Activated B cell treated with CpG ODN at 0.5 μM for 24 hours (primary cell): Measurements from ENCODE around the gene MYH9. TPM values are rescaled to one million over a fixed set of nuclear protein-coding genes. Genes with fewer than 3 reads are reported as not detected.

Source experiments
- ATAC-seq: fragments of 200-7000 bp; cut with Tn5 transposase; one replicate; pipeline ENCODE4 v1.10.0; 2021; ENCODE audit warnings: low read depth, mild to moderate bottlenecking, moderate library complexity
- CTCF ChIA-PET: fragments of 350-600 bp; sonication (Branson Sonifier 250); formaldehyde crosslinking; loops from one replicate; lab custom pipeline; 2021; ENCODE audit warnings: antibody characterized with exemption; lab: Charles Lee
- POLR2A ChIA-PET: fragments of 350-600 bp; sonication (Branson Sonifier 250); formaldehyde crosslinking; loops from one replicate; lab custom pipeline; 2021; ENCODE audit warnings: antibody characterized with exemption; lab: Charles Lee
- DNase-seq: peaks from one replicate; pipeline ENCODE4 v3.0.0; 2022
- H3K27ac Mint-ChIP-seq: one replicate; pipeline ENCODE4 v1.8.0; 2020; ENCODE audit warnings: mixed read lengths
- H3K27me3 Mint-ChIP-seq: one replicate; pipeline ENCODE4 v1.8.0; 2021; ENCODE audit warnings: mixed read lengths
- H3K36me3 Mint-ChIP-seq: one replicate; pipeline ENCODE4 v1.8.0; 2021; ENCODE audit warnings: low read depth, mixed read lengths
- H3K4me1 Mint-ChIP-seq: one replicate; pipeline ENCODE4 v1.8.0; 2021; ENCODE audit warnings: mixed read lengths
- H3K4me3 Mint-ChIP-seq: one replicate; pipeline ENCODE4 v1.8.0; 2020; ENCODE audit warnings: mild to moderate bottlenecking, mixed read lengths
- H3K9me3 Mint-ChIP-seq: one replicate; pipeline ENCODE4 v1.8.0; 2020; ENCODE audit warnings: mixed read lengths
- intact Hi-C: fragments of 100-400 bp; cut with micrococcal nuclease; formaldehyde crosslinking; loops from one replicate; pipeline ENCODE4 v1.15.1; 2024
- total RNA-seq: library from RNA; stranded (reverse); gene quantifications from 2 replicates; pipeline ENCODE4 v1.2.3, GENCODE V29; 2022
- TF ChIP-seq, protein P1 (sequence below): fragments of 200-600 bp; IDR thresholded peaks from one replicate; pipeline ENCODE4 v1.8.0; 2022; ENCODE audit warnings: antibody characterized with exemption, mild to moderate bottlenecking

Gene MYH9
- total RNA-seq, 1 donor from 2014 or later: 714 TPM

DNA sequence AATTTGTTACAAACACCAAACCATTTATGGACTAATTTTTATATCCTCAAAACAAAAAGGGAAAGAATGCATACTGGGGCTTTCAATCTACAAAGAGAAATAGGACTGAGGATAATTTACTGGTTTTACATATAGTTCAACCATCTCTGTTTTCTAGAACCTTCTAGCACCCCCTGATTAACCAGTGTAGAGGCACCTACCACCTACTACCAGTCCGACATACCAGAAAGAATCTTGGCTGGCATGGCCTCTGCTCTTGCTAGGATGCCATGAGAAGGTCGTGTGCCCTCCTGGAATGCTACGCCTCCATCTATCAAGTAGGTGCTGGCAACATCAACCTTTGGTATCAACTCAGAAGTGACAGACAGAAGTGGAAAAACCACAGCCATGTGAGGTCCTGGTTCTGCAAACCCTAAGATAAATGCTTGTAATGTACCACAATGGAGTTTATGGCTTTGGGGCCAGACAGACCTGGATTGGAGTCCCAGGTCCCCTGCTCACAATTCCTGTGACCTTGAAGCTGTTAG is 28.2 kb downstream of the MYH9 start:
- POLR2A ChIA-PET: interaction anchor here (0.7 to 4.3 kb wide), 11 partner anchors 11 to 122 kb away, joined by 3 to 31 read pairs (median 20); partner anchors contain the start of genes MYH9 and TXN2
- peak overlapping the region; percentile 72 for H3K4me3 Mint-ChIP-seq
- peak overlapping the region; percentile 95 for H3K27ac Mint-ChIP-seq
- no peaks in the 10 kb centered on the region for H3K27me3 Mint-ChIP-seq
- no peak for DNase-seq
- H3K4me1 Mint-ChIP-seq: peaks cover 99% of the 10 kb centered on the region
- ATAC-seq: peak; percentile 8
- TF ChIP-seq, protein P1, sequence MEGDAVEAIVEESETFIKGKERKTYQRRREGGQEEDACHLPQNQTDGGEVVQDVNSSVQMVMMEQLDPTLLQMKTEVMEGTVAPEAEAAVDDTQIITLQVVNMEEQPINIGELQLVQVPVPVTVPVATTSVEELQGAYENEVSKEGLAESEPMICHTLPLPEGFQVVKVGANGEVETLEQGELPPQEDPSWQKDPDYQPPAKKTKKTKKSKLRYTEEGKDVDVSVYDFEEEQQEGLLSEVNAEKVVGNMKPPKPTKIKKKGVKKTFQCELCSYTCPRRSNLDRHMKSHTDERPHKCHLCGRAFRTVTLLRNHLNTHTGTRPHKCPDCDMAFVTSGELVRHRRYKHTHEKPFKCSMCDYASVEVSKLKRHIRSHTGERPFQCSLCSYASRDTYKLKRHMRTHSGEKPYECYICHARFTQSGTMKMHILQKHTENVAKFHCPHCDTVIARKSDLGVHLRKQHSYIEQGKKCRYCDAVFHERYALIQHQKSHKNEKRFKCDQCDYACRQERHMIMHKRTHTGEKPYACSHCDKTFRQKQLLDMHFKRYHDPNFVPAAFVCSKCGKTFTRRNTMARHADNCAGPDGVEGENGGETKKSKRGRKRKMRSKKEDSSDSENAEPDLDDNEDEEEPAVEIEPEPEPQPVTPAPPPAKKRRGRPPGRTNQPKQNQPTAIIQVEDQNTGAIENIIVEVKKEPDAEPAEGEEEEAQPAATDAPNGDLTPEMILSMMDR: no peak
- H3K36me3 Mint-ChIP-seq: peaks cover 57% of the 10 kb centered on the region
- CTCF ChIA-PET: interaction anchor here (1.6 to 3.6 kb wide), 3 partner anchors 18 to 111 kb away, joined by 4 to 15 read pairs (median 4); no protein-coding TSS in a partner anchor
- intact Hi-C loops: loop anchor here (1.0 to 2.0 kb wide), 2 partner anchors 27 to 31 kb away; no protein-coding TSS in a partner anchor
- no peaks in the 10 kb centered on the region for H3K9me3 Mint-ChIP-seq

DNA sequence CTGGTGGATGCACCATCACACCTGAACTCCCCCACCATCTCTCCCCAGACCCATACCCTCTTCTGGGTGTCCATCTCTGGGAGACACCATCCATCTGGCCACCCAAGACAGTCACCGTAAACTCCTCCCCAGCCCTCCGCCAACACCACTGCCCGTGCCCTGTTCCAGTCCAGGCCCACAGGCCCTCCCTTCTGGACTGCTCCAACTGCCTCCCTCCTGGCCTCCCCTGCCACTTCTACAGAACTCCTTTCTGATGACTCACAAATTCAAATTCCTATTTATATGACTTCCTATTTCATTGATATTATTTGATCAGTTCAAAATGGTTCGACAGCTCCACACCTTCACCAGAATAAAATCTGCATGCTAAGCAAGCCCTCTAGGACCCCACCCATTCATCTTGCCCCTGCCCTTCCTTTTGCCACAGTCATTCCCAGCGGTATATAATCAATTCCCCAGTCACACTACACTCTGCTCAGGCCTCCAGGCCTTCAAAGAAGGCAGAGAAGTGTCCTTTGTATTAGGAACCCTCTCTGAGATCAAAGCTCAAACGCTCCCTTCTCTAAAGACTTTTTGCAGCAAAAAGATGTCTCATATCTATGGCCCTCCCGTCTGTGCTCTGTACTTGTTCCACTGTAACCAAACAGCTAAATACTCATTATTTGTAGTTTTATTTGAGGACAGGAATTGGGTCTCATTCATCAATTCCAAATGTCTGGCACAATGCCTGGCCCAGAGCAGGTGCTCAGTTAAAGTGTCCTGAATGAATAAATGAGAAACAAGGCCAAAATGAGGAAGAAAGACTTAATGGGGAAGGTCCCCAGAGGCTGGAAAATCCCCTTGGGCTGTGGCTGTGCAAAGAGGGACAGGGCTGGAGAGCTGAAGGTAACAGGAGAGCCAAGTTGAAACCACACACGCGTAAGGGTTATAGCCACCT is 29.0 kb downstream of the MYH9 start:
- Mint-ChIP-seq H3K27me3 (no peaks in the 10 kb centered on the region), H3K4me1 (peaks cover 99% of the 10 kb centered on the region), H3K4me3 (peak overlapping the region; percentile 72), H3K9me3 (no peaks in the 10 kb centered on the region), H3K36me3 (peaks cover 57% of the 10 kb centered on the region), H3K27ac (peak overlapping the region; percentile 95)
- DNase-seq (peak; percentile 59), ATAC-seq (peak; percentile 85)
- POLR2A ChIA-PET: interaction anchor here (0.7 to 4.3 kb wide), 12 partner anchors 12 to 123 kb away, joined by 3 to 31 read pairs (median 12); partner anchors contain the start of genes MYH9 and TXN2
- intact Hi-C loops: loop anchor here (1.0 to 2.0 kb wide), 2 partner anchors 28 to 30 kb away; no protein-coding TSS in a partner anchor
- TF ChIP-seq, protein P1: no peak
- CTCF ChIA-PET: interaction anchor here (0.6 to 3.6 kb wide), 6 partner anchors 18 to 111 kb away, joined by 3 to 15 read pairs (median 4); no protein-coding TSS in a partner anchor

DNA sequence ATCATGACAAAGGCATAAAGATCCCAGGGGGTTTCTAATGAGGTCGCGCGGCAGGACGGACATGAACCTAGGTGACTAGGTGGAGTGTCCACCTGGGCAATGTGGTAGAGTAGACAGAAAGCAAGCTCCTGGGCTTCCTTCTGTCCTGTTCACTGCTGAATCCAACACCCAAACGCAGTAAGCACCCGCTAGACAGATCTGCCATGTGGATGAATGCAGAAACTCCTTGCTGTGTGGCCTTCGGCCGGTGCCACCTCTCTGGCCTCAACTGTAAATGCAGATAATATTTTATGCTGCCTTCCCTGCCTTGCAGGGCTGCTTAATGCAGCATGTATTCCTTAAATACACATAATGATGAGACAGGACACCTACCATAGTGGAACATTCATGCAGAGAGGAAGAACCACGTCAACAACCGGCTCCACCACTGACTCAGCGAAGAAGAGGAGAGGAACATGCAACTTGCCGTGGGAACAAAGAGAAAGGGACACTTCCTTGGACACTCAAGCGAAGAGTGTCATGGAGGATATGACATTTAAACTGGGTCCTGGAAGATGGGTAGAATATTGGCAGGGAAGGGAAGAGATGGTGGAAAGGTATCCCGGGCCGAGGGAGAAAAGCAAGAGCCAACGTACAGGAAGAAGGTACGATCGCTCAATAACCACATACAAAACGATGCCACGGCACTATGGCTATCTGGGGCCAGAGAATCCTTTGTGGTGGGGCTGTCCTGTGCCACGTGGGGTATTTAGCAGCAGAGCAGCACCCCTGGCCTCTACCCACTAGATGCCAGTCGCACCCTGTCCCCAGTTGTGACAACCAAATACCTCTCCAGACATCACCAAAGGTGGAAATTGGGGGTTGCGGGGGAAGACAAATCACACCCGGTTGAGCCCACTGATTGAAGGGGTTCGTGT is 30.8 kb downstream of the MYH9 start:
- H3K4me3 Mint-ChIP-seq: peak overlapping the region; percentile 58
- no peaks in the 10 kb centered on the region for H3K9me3 Mint-ChIP-seq
- ChIA-PET CTCF (interaction anchor here (1.0 to 3.6 kb wide), 3 partner anchors 21 to 113 kb away, joined by 3 to 15 read pairs (median 4); no protein-coding TSS in a partner anchor), POLR2A (interaction anchor here (0.6 to 3.1 kb wide), 8 partner anchors 13 to 51 kb away, joined by 3 to 14 read pairs (median 4); partner anchors contain the start of gene MYH9)
- no peaks in the 10 kb centered on the region for H3K27me3 Mint-ChIP-seq
- intact Hi-C loops: loop anchor here (1.0 kb wide), 1 partner anchor 8 kb away; no protein-coding TSS in a partner anchor
- ATAC-seq (no peak), DNase-seq (no peak)
- TF ChIP-seq, protein P1: no peak
- peaks cover 55% of the 10 kb centered on the region for H3K36me3 Mint-ChIP-seq
- peaks cover 98% of the 10 kb centered on the region for H3K4me1 Mint-ChIP-seq
- H3K27ac Mint-ChIP-seq: peak overlapping the region; percentile 73

DNA sequence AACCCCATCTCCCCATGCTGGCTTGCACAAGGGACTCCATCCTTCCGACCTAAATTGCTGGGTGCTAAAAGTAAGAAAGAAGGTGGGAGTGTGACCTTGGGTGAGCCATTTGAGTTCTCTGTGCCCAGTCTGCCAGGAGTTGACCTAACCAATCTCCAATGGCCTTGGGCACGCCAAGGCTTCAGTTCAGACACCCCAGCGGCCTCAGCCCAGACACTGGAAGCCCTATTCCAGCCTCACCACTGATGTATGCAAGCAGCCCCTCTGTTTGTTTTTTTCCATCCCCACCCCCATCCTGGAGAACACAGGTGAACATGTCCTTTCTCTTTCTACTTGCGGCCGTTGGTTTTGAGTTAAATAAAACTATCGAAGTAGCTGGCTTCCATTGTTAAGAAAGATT is 31.9 kb downstream of the MYH9 start:
- DNase-seq: no peak
- H3K9me3 Mint-ChIP-seq: no peaks in the 10 kb centered on the region
- intact Hi-C loops: no loop called here
- no peak for ATAC-seq
- peaks cover 98% of the 10 kb centered on the region for H3K4me1 Mint-ChIP-seq
- H3K27ac Mint-ChIP-seq: peak overlapping the region; percentile 73
- TF ChIP-seq, protein P1: no peak
- no peaks in the 10 kb centered on the region for H3K27me3 Mint-ChIP-seq
- H3K36me3 Mint-ChIP-seq: peaks cover 54% of the 10 kb centered on the region
- ChIA-PET CTCF (interaction anchor here (1.0 to 2.0 kb wide), 5 partner anchors 17 to 115 kb away, joined by 3 to 7 read pairs (median 3); no protein-coding TSS in a partner anchor), POLR2A (interaction anchor here (0.6 to 3.1 kb wide), 10 partner anchors 9 to 32 kb away, joined by 3 to 14 read pairs (median 5); partner anchors contain the start of gene MYH9)
- H3K4me3 Mint-ChIP-seq: peak overlapping the region; percentile 60
